Aortic smooth muscle cell (primary cell): ENCODE measurements around the gene GRAP. TPM values are rescaled to one million over a fixed set of nuclear protein-coding genes. Genes with fewer than 3 reads are reported as not detected.

Source experiments
- total RNA-seq: library from RNA; depleted of rRNA; stranded (reverse); fragments of >200 nt; gene quantifications from 2 replicates; pipeline ENCODE4 v1.2.3, GENCODE V29; 2014

The GRAP gene
- 0.25 and 0.79 TPM in 2 replicates for total RNA-seq

GRCh38 chr17:19046782-19047375 is at the start of gene GRAP:
Gene GRAP, minus strand, starts transcription at chr17:19046957. Its CDS starts 31 bp downstream, at chr17:19046926.

GRCh38 chr17:19004421-19005136 is 42.2 kb downstream of the GRAP start, which contains the start of gene FAM83G:
Gene FAM83G, minus strand, starts transcription at chr17:19004764. Its CDS starts 723 bp downstream, at chr17:19004041.

Other genes starting within 250 kb of the GRAP start
- gene PRPSAP2, start 188.8 kb downstream of the GRAP start, total RNA-seq = 42.0 and 44.5 TPM in 2 replicates
- under 0.01 TPM in 1 of 2 replicates, not detected in the other for gene SLC5A10, start 94.8 kb downstream of the GRAP start, total RNA-seq
- 7.4 and 9.1 TPM in 2 replicates for gene FAM83G, start 42.2 kb downstream of the GRAP start, total RNA-seq
- gene GRAPL, start 80.6 kb upstream of the GRAP start, total RNA-seq = 0.25 and 0.53 TPM in 2 replicates
- 32.9 and 34.1 TPM in 2 replicates for gene EPN2, start 190.4 kb upstream of the GRAP start, total RNA-seq